Left ventricle myocardium inferior (tissue), 1 donor: ENCODE measurements around the gene CD99L2. TPM values are rescaled to one million over a fixed set of nuclear protein-coding genes. Genes with fewer than 3 reads are reported as not detected.

Source experiments
- DNase-seq: peaks from one replicate; pipeline ENCODE4 v3.0.0-alpha.2; 2020
- H3K27ac ChIP-seq: fragments of 200-600 bp; replicated peaks from 2 replicates; pipeline ENCODE4 v1.8.0; 2021
- H3K27me3 ChIP-seq: fragments of 200-600 bp; 2 replicates; pipeline ENCODE4 v1.8.0; 2021; ENCODE audit warnings: low read depth
- H3K36me3 ChIP-seq: fragments of 200-600 bp; 2 replicates; pipeline ENCODE4 v1.8.0; 2021
- H3K4me1 ChIP-seq: fragments of 200-600 bp; 2 replicates; pipeline ENCODE4 v1.8.0; 2021
- H3K4me3 ChIP-seq: fragments of 200-600 bp; 2 replicates; pipeline ENCODE4 v1.8.0; 2021; ENCODE audit warnings: mild to moderate bottlenecking, moderate library complexity
- H3K9me3 ChIP-seq: fragments of 200-600 bp; replicated peaks from 2 replicates; pipeline ENCODE4 v1.8.0; 2021
- intact Hi-C: fragments of 100-400 bp; cut with micrococcal nuclease; formaldehyde crosslinking; loops from one replicate; pipeline ENCODE4 v1.11.0; 2022
- total RNA-seq: library from RNA; stranded (reverse); fragmentation: NEBNext Ultra II Directional; extraction: Animal tissue kit (Norgen Biotek cat#: 25700); gene quantifications from one replicate; pipeline ENCODE4 v1.2.1, GENCODE V29; 2021
- TF ChIP-seq, protein P1 (sequence below): fragments of 200-600 bp; IDR thresholded peaks from 2 replicates; pipeline ENCODE4 v1.8.0; 2021; ENCODE audit warnings: antibody characterized with exemption, mild to moderate bottlenecking, borderline replicate concordance
- donor health status: DM: no; HTN: yes; CAD: no; lungs with severe emphysema.

CD99L2 gene
- total RNA-seq, 1 donor from 2014 or later: 68.1 TPM

DNA sequence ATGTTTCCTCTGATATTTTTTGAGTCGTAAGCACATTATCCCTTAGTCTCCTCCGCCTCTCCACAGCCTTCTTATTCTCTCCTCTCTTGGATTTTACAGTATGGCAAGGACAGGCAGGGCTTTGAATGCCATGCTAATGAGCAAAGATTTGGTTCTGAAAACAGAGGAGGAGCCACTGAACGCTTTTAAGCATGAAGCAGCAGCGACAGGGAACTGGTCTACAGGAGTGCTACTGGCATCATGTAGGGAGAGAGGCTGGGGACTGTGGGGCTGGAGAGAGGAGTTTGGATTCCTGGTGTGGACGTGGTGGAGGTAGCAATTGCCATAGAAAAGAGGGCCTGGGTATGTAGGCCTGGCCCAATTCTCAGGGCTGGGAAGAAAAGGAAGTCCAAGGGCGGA, 4.6 kb upstream of the CD99L2 start:
- no peak for DNase-seq
- TF ChIP-seq, protein P1, sequence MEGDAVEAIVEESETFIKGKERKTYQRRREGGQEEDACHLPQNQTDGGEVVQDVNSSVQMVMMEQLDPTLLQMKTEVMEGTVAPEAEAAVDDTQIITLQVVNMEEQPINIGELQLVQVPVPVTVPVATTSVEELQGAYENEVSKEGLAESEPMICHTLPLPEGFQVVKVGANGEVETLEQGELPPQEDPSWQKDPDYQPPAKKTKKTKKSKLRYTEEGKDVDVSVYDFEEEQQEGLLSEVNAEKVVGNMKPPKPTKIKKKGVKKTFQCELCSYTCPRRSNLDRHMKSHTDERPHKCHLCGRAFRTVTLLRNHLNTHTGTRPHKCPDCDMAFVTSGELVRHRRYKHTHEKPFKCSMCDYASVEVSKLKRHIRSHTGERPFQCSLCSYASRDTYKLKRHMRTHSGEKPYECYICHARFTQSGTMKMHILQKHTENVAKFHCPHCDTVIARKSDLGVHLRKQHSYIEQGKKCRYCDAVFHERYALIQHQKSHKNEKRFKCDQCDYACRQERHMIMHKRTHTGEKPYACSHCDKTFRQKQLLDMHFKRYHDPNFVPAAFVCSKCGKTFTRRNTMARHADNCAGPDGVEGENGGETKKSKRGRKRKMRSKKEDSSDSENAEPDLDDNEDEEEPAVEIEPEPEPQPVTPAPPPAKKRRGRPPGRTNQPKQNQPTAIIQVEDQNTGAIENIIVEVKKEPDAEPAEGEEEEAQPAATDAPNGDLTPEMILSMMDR: no peak
- intact Hi-C loops: no loop called here

GRCh38 chrX:150902434-150903109, 4.1 kb upstream of the CD99L2 start:
- no peak for DNase-seq
- TF ChIP-seq, protein P1: no peak
- Histone ChIP-seq H3K36me3 (no peaks in the 10 kb centered on the region), H3K27ac (no peak overlapping the region), H3K27me3 (no peaks in the 10 kb centered on the region), H3K9me3 (no peaks in the 10 kb centered on the region), H3K4me1 (peaks cover 2% of the 10 kb centered on the region), H3K4me3 (no peak overlapping the region)
- intact Hi-C loops: no loop called here

More for the DNA sequence above, 4.6 kb upstream of the CD99L2 start:
- H3K4me1 ChIP-seq: no peaks in the 10 kb centered on the region
- no peaks in the 10 kb centered on the region for H3K27me3 ChIP-seq
- no peak overlapping the region for H3K27ac ChIP-seq
- H3K4me3 ChIP-seq: no peak overlapping the region
- no peaks in the 10 kb centered on the region for H3K9me3 ChIP-seq
- no peaks in the 10 kb centered on the region for H3K36me3 ChIP-seq

DNA sequence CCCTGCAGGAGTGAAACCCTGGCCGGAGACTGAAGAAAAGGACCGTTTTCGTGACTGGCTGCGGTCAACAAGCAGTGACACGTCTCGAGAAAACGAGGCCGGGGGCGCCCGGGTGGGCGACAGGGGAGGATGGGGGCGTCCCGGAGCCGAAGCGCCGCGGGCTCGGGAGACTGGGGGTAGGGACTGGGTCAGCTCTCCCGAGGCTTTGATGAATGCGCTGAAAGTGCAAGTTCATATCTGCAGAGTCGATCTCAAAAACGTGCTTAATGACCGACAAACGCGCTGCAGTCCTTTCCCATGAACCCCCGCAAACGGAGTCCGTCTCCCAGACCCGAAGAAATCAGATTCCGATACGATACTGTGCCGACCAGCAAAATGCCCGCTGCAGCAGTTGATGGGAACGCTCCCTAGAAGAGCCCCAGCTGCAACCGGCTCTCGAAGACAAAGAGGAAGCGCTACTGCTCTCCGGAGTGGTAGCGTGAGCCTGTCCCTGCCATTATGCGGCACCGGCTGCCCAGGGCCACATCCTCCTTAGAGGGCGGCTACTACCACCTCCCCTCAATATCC, 806 bp upstream of the CD99L2 start:
- Histone ChIP-seq H3K27me3 (no peaks in the 10 kb centered on the region), H3K27ac (peak overlapping the region; percentile 85), H3K4me1 (peaks cover 10% of the 10 kb centered on the region), H3K9me3 (no peaks in the 10 kb centered on the region), H3K4me3 (peak overlapping the region; percentile 74), H3K36me3 (no peaks in the 10 kb centered on the region)
- DNase-seq: peak; percentile 28
- TF ChIP-seq, protein P1: no peak
- intact Hi-C loops: no loop called here

GRCh38 chrX:150897421-150898320, 797 bp downstream of the CD99L2 start:
- intact Hi-C loops: no loop called here
- Histone ChIP-seq H3K9me3 (no peaks in the 10 kb centered on the region), H3K27ac (peak overlapping the region; percentile 85), H3K36me3 (no peaks in the 10 kb centered on the region), H3K27me3 (no peaks in the 10 kb centered on the region), H3K4me3 (peak overlapping the region; percentile 74), H3K4me1 (peaks cover 10% of the 10 kb centered on the region)
- no peak for DNase-seq
- TF ChIP-seq, protein P1: no peak

DNA sequence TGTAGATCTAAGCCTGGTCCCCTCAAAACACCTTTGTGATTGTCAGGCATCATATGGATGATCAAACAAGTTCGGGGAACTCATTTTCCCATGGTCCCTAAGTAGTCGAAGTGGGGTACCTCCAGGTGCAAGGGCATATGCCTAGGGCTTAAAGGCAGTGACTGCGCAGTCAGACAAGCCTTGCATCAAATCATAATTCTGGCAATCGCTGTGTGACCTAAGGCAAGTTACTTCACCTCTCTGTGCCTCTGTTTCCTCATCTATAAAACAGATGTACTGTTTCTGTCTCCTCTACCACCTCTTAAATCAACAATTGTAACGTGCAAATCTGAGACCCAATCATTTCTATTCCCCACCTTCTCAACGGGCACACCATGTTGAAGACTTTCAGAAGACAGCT, 1.8 kb downstream of the CD99L2 start:
- Histone ChIP-seq H3K27me3 (no peaks in the 10 kb centered on the region), H3K36me3 (no peaks in the 10 kb centered on the region), H3K4me1 (peaks cover 10% of the 10 kb centered on the region), H3K4me3 (no peak overlapping the region), H3K9me3 (no peaks in the 10 kb centered on the region), H3K27ac (no peak overlapping the region)
- intact Hi-C loops: no loop called here
- TF ChIP-seq, protein P1: no peak
- no peak for DNase-seq
